ENCODE results near the gene GSTP1. TPM values are rescaled to one million over a fixed set of nuclear protein-coding genes. Genes with fewer than 3 reads are reported as not detected.
A peak's percentile ranks its signal among the peaks of the same experiment; 100 is the strongest.

GSTP1 gene
- total and polyA plus RNA-seq, 12 donors, result 249 to 642 (median 332) TPM

- Histone ChIP-seq H3K4me1 (peaks cover 12 to 27% (median 20%) of the 10 kb centered on the region in 9 donors), H3K36me3 (peaks cover 0 to 22% (median 16%) of the 10 kb centered on the region in 9 donors), H3K9me3 (no peaks in the 10 kb centered on the region), H3K27ac (peak overlapping the region in 4 of 10 donors; percentile 91 to 97 (median 93)), H3K4me3 (no peak overlapping the region), H3K27me3 (peaks cover 0 to 10% (median 0%) of the 10 kb centered on the region in 7 donors)
- DNase-seq (no peak), ATAC-seq (no peak)
- TF ChIP-seq CTCF (IDR thresholded peaks at IDR 0.05), result no peak
- WGBS, 2 donors, result 66 to 68% methylated on average over 11 of the region's 11 CpGs
- intact Hi-C loops (cut with DNase I), result loop anchor here in 3 of 10 donors (1.0 to 5.0 kb wide), 3 partner anchors 22 to 33 kb away; partner anchors contain the start of gene GSTP1 (in 2 of the 3)
Measured at GRCh38 chr11:67605231-67606011, 21.8 kb downstream of the GSTP1 start.

- H3K27me3 ChIP-seq, result peaks cover 0 to 8% (median 0%) of the 10 kb centered on the region in 7 donors
- H3K4me1 ChIP-seq, result peaks cover 12 to 27% (median 20%) of the 10 kb centered on the region in 9 donors
- TF ChIP-seq CTCF (IDR thresholded peaks at IDR 0.05), result no peak
- ATAC-seq, result peak in 7 of 8 donors; percentile 25 to 58 (median 39)
- WGBS, 2 donors, result 28 to 33% methylated on average over 17 of the region's 17 CpGs
- no peak for DNase-seq
- peak overlapping the region; percentile 63 to 97 (median 91) for H3K27ac ChIP-seq
- H3K4me3 ChIP-seq, result peak overlapping the region; percentile 85 to 100 (median 92)
- intact Hi-C loops (cut with DNase I), result loop anchor here in 3 of 10 donors (1.0 to 5.0 kb wide), 3 partner anchors 23 to 34 kb away; partner anchors contain the start of gene GSTP1 (in 2 of the 3)
- no peaks in the 10 kb centered on the region for H3K9me3 ChIP-seq
- H3K36me3 ChIP-seq, result peaks cover 0 to 29% (median 23%) of the 10 kb centered on the region in 9 donors
Measured at GRCh38 chr11:67606093-67606491, 22.5 kb downstream of the GSTP1 start.

- TF ChIP-seq CTCF (IDR thresholded peaks at IDR 0.05), result peak; percentile 34 to 84 (median 70)
- peaks cover 0 to 2% (median 0%) of the 10 kb centered on the region in 7 donors for H3K27me3 ChIP-seq
- 0 to 1% methylated on average over 69 of the region's 69 CpGs for WGBS, 2 donors
- H3K4me1 ChIP-seq, result peaks cover 12 to 27% (median 20%) of the 10 kb centered on the region in 9 donors
- H3K27ac ChIP-seq, result peak within 1 kb of the TSS; percentile 66 to 97 (median 92)
- DNase-seq (peak; percentile 97 to 98), ATAC-seq (peak; percentile 97 to 100 (median 99))
- no peaks in the 10 kb centered on the region for H3K9me3 ChIP-seq
- H3K4me3 ChIP-seq, result peak within 1 kb of the TSS; percentile 85 to 100 (median 92)
- H3K36me3 ChIP-seq, result peaks cover 0 to 35% (median 29%) of the 10 kb centered on the region in 9 donors
- intact Hi-C loops (cut with DNase I), result loop anchor here in 3 of 10 donors (1.0 to 5.0 kb wide), 3 partner anchors 23 to 34 kb away; partner anchors contain the start of gene GSTP1 (in 2 of the 3)
Measured at GRCh38 chr11:67606492-67607295, 23.1 kb downstream of the GSTP1 start, which contains the start of gene NDUFV1. NDUFV1 (plus strand) TSS chr11:67606936; CDS start chr11:67607005, 69 bp downstream.

Data from heart right ventricle (tissue), 16 donors.